ENCODE data around the gene ADAMTSL1. TPM values are rescaled to one million over a fixed set of nuclear protein-coding genes. Genes with fewer than 3 reads are reported as not detected.

Gene ADAMTSL1
- total and polyA plus RNA-seq, 2 of the 13 experiments (the other 11 are each of a cell fraction or from before 2014, with no cell fraction given): not detected

DNA sequence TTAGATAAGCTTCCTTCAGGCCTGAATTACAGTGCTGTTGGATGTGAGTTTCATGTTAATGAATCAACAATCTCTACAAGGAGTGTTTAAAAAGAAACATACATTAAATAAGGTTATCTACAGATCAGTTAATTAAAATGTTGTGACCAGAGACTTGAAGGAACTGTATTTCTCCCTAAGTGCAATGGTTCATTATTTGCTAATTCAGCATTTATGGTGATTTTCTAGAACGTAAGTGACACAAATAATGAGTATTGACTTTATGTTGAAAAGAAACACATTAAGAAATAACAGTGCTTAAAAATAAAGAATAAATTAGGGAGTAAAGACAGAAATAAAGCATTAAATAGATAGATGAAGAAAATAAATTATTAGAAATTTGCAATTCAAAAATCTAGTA lies 74.5 kb downstream of the ADAMTSL1 start:
- Histone ChIP-seq H3K79me2 (ENCODE audit: insufficient read depth, low read length) (no peaks in the 10 kb centered on the region), H4K20me1 (ENCODE audit: insufficient read depth, low read length) (no peaks in the 10 kb centered on the region), H3K9me3 (ENCODE audit: low read length) (no peaks in the 10 kb centered on the region), H3K9ac (ENCODE audit: insufficient read depth, low read depth, low read length) (no peak overlapping the region), H3K4me2 (ENCODE audit: low read depth, low read length) (no peak overlapping the region), H3K4me1 (ENCODE audit: insufficient read depth, low read length) (no peaks in the 10 kb centered on the region), H3K36me3 (replicated peaks in 1 of 2; ENCODE audit: control insufficient read depth in 1 of 2, insufficient read depth in 2 of 2, low read length in 2 of 2) (no peaks in the 10 kb centered on the region), H3K27me3 (ENCODE audit: control insufficient read depth in 1 of 2, insufficient read depth in 2 of 2, low read length in 2 of 2) (no peaks in the 10 kb centered on the region), H2AFZ (ENCODE audit: low read length) (no peak overlapping the region), H3K4me3 (replicated peaks in 1 of 3; ENCODE audit: insufficient read depth in 1 of 3, low read depth in 2 of 3, low read length in 3 of 3) (no peak overlapping the region), H3K27ac (ENCODE audit: extremely low read length, insufficient read depth, low read length) (no peak overlapping the region)
- POLR2A ChIA-PET: no interaction called here
- FAIRE-seq (no peak), DNase-seq (ENCODE audit: low spot score) (no peak), ATAC-seq (no peak)
- CTCF ChIA-PET (ENCODE audit: low intra/inter-chr PET ratio, low total read pairs): no interaction called here
- in situ Hi-C loops (cut with HindIII; ENCODE audit: extremely low pct_ligation_motif_present, low pct_unique_long_range_greater_than_20kb) (no loop called here), intact Hi-C loops (cut with micrococcal nuclease; ENCODE audit: unreplicated experiment) (loop anchor here (10.0 kb wide), 1 partner anchor 56 kb away; no protein-coding TSS in a partner anchor)
- BruUV-seq (replicated peaks): no TSS peak
- WGBS (ENCODE audit: low lambda C conversion rate): 2% methylated on average over 1 of the region's 1 CpG
- peak; percentile 91 for TF ChIP-seq MAFF (IDR thresholded peaks at IDR 0.05; ENCODE audit: low read depth, low read length)
- TF ChIP-seq MAFK (conservative IDR thresholded peaks at IDR 0.05 in 1 of 2, IDR thresholded peaks at IDR 0.05 in 1 of 2; ENCODE audit: low read length in 2 of 2): peak; percentile 88 to 94
- no peak for TF ChIP-seq ZNF343 (CRISPR knock-in tag; IDR thresholded peaks at IDR 0.05)

DNA sequence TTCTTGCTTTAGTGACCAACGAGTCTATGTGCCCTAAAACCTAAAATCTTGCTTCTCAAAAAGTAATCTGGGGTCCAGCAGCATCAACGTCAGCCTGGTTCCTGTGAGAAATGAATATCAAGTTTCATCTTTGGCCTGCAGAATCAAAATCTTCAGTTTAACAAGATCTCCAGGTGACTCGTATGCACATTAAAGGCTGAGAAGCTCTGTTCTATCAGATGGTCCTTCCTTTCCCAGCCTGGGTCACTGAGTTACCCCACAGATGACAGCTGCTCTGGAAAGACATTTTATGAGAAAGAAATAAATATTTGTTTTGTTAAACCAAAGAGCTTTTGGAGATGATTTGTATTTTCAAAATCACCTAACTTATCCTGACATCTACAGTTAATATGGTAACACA lies 75.8 kb downstream of the ADAMTSL1 start:
- no TSS peak for BruUV-seq (replicated peaks)
- ChIA-PET CTCF (ENCODE audit: low intra/inter-chr PET ratio, low total read pairs) (no interaction called here), POLR2A (no interaction called here)
- H3K27ac ChIP-seq (ENCODE audit: extremely low read length, insufficient read depth, low read length): no peak overlapping the region
- 0% methylated on average over 3 of the region's 3 CpGs for WGBS (ENCODE audit: low lambda C conversion rate)
- ATAC-seq: no peak
- no peak overlapping the region for H3K4me3 ChIP-seq (replicated peaks in 1 of 3; ENCODE audit: insufficient read depth in 1 of 3, low read depth in 2 of 3, low read length in 3 of 3)
- H3K4me1 ChIP-seq (ENCODE audit: insufficient read depth, low read length): no peaks in the 10 kb centered on the region
- H2AFZ ChIP-seq (ENCODE audit: low read length): no peak overlapping the region
- no peaks in the 10 kb centered on the region for H3K36me3 ChIP-seq (replicated peaks in 1 of 2; ENCODE audit: control insufficient read depth in 1 of 2, insufficient read depth in 2 of 2, low read length in 2 of 2)
- H4K20me1 ChIP-seq (ENCODE audit: insufficient read depth, low read length): no peaks in the 10 kb centered on the region
- H3K79me2 ChIP-seq (ENCODE audit: insufficient read depth, low read length): no peaks in the 10 kb centered on the region
- H3K9me3 ChIP-seq (ENCODE audit: low read length): no peaks in the 10 kb centered on the region
- no peak for DNase-seq (ENCODE audit: low spot score)
- H3K27me3 ChIP-seq (ENCODE audit: control insufficient read depth in 1 of 2, insufficient read depth in 2 of 2, low read length in 2 of 2): no peaks in the 10 kb centered on the region
- TF ChIP-seq HDAC1 (CRISPR knock-in tag; IDR thresholded peaks at IDR 0.05) (no peak), GATAD1 (CRISPR knock-in tag; IDR thresholded peaks at IDR 0.05) (no peak), ZNF20 (CRISPR knock-in tag; IDR thresholded peaks at IDR 0.05) (no peak), HOXA9 (CRISPR knock-in tag; IDR thresholded peaks at IDR 0.05; ENCODE audit: borderline replicate concordance) (no peak), ZNF282 (IDR thresholded peaks at IDR 0.05; ENCODE audit: partially characterized antibody) (no peak), ZNF143 (CRISPR knock-in tag; IDR thresholded peaks at IDR 0.05) (no peak), ZNF225 (CRISPR knock-in tag; IDR thresholded peaks at IDR 0.05) (no peak)
- no peak overlapping the region for H3K4me2 ChIP-seq (ENCODE audit: low read depth, low read length)
- intact Hi-C loops (cut with micrococcal nuclease; ENCODE audit: unreplicated experiment): loop anchor here (10.0 kb wide), 1 partner anchor 55 kb away; no protein-coding TSS in a partner anchor
- in situ Hi-C loops (cut with HindIII; ENCODE audit: extremely low pct_ligation_motif_present, low pct_unique_long_range_greater_than_20kb): loop anchor here (10.0 kb wide), 1 partner anchor 65 kb away; no protein-coding TSS in a partner anchor
- H3K9ac ChIP-seq (ENCODE audit: insufficient read depth, low read depth, low read length): no peak overlapping the region
- no peak for FAIRE-seq

Measured in HepG2 (cell line).